ENCODE measurements around the gene GEN1.

The GEN1 gene

GRCh38 chr2:17747684-17748452 is 6.1 kb upstream of the GEN1 start:
- no peak overlapping the region for H3K4me2 ChIP-seq (ENCODE audit: insufficient read depth, low read length)
- no peak overlapping the region for H3K27ac ChIP-seq (ENCODE audit: low read length)
- peaks cover 7% of the 10 kb centered on the region; the same call in 1 of the 2 replicates for H4K20me1 ChIP-seq (ENCODE audit: insufficient read depth, low read length)
- peaks cover 33% of the 10 kb centered on the region for H3K4me1 ChIP-seq (ENCODE audit: insufficient read depth, low read length)
- H3K79me2 ChIP-seq (ENCODE audit: insufficient read depth, low read length) = peaks cover 55% of the 10 kb centered on the region
- H3K9ac ChIP-seq (ENCODE audit: low read depth, low read length) = no peak overlapping the region
- DNase-seq = no peak
- no peak overlapping the region for H3K4me3 ChIP-seq (ENCODE audit: low read depth in 1 of 2, low read length in 2 of 2)
- H3K36me3 ChIP-seq (ENCODE audit: insufficient read depth, low read length) = peaks cover 23% of the 10 kb centered on the region
- no peaks in the 10 kb centered on the region for H3K9me3 ChIP-seq (ENCODE audit: insufficient read depth, low read length, severe bottlenecking)
- TF ChIP-seq EZH2 (IDR thresholded peaks at IDR 0.05; ENCODE audit: borderline replicate concordance, low read depth, low read length, severe bottlenecking) = no peak
- TF ChIP-seq CTCF (IDR thresholded peaks at IDR 0.05; ENCODE audit: borderline replicate concordance, extremely low read depth, low read length, poor library complexity, severe bottlenecking) = no peak
- ATAC-seq (ENCODE audit: insufficient read depth, low read depth) = no peak
- no peak overlapping the region for H2AFZ ChIP-seq (ENCODE audit: low read depth, low read length)
- no peaks in the 10 kb centered on the region for H3K27me3 ChIP-seq (ENCODE audit: insufficient read depth, low read length, poor library complexity)

GRCh38 chr2:17748745-17749144 is 5.2 kb upstream of the GEN1 start:
- Histone ChIP-seq H3K27me3 (ENCODE audit: insufficient read depth, low read length, poor library complexity) (no peaks in the 10 kb centered on the region), H2AFZ (ENCODE audit: low read depth, low read length) (no peak overlapping the region), H3K27ac (ENCODE audit: low read length) (no peak overlapping the region), H3K9ac (ENCODE audit: low read depth, low read length) (no peak overlapping the region), H3K4me3 (ENCODE audit: low read depth in 1 of 2, low read length in 2 of 2) (no peak overlapping the region), H3K36me3 (ENCODE audit: insufficient read depth, low read length) (peaks cover 18% of the 10 kb centered on the region), H3K4me1 (ENCODE audit: insufficient read depth, low read length) (peaks cover 34% of the 10 kb centered on the region), H3K79me2 (ENCODE audit: insufficient read depth, low read length) (peaks cover 62% of the 10 kb centered on the region), H3K4me2 (ENCODE audit: insufficient read depth, low read length) (no peak overlapping the region), H3K9me3 (ENCODE audit: insufficient read depth, low read length, severe bottlenecking) (no peaks in the 10 kb centered on the region), H4K20me1 (ENCODE audit: insufficient read depth, low read length) (peaks cover 7% of the 10 kb centered on the region; the same call in 1 of the 2 replicates)
- ATAC-seq (ENCODE audit: insufficient read depth, low read depth) (no peak), DNase-seq (no peak)
- TF ChIP-seq CTCF (IDR thresholded peaks at IDR 0.05; ENCODE audit: borderline replicate concordance, extremely low read depth, low read length, poor library complexity, severe bottlenecking) (no peak), EZH2 (IDR thresholded peaks at IDR 0.05; ENCODE audit: borderline replicate concordance, low read depth, low read length, severe bottlenecking) (no peak)

- Histone ChIP-seq H3K79me2 (ENCODE audit: insufficient read depth, low read length) (peaks cover 71% of the 10 kb centered on the region), H3K4me2 (ENCODE audit: insufficient read depth, low read length) (no peak overlapping the region)
- TF ChIP-seq EZH2 (IDR thresholded peaks at IDR 0.05; ENCODE audit: borderline replicate concordance, low read depth, low read length, severe bottlenecking) = no peak
- no peak for TF ChIP-seq CTCF (IDR thresholded peaks at IDR 0.05; ENCODE audit: borderline replicate concordance, extremely low read depth, low read length, poor library complexity, severe bottlenecking)
Measured at GRCh38 chr2:17749753-17750438, 4.0 kb upstream of the GEN1 start.

More at GRCh38 chr2:17749753-17750438, 4.0 kb upstream of the GEN1 start:
- no peaks in the 10 kb centered on the region for H3K27me3 ChIP-seq (ENCODE audit: insufficient read depth, low read length, poor library complexity)
- H3K27ac ChIP-seq (ENCODE audit: low read length) = no peak overlapping the region
- H3K9me3 ChIP-seq (ENCODE audit: insufficient read depth, low read length, severe bottlenecking) = no peaks in the 10 kb centered on the region
- H3K4me1 ChIP-seq (ENCODE audit: insufficient read depth, low read length) = peaks cover 36% of the 10 kb centered on the region
- no peak overlapping the region for H2AFZ ChIP-seq (ENCODE audit: low read depth, low read length)
- peak overlapping the region; percentile 7; the same call in 1 of the 2 replicates for H3K9ac ChIP-seq (ENCODE audit: low read depth, low read length)
- H4K20me1 ChIP-seq (ENCODE audit: insufficient read depth, low read length) = peaks cover 6% of the 10 kb centered on the region; the same call in 1 of the 2 replicates
- H3K36me3 ChIP-seq (ENCODE audit: insufficient read depth, low read length) = peaks cover 16% of the 10 kb centered on the region
- DNase-seq (no peak), ATAC-seq (ENCODE audit: insufficient read depth, low read depth) (no peak)
- no peak overlapping the region for H3K4me3 ChIP-seq (ENCODE audit: low read depth in 1 of 2, low read length in 2 of 2)

Measured in DND-41 (cell line).